ENCODE data around the gene TPPP2.

Gene TPPP2

GRCh38 chr14:21024585-21025370 is 5.2 kb upstream of the TPPP2 start, which contains the start of gene NDRG2:
Gene NDRG2, minus strand, starts transcription at chr14:21025061. Its CDS starts 1,746 bp downstream, at chr14:21023315.
- ATAC-seq (peak; percentile 82), DNase-seq (ENCODE audit: low spot score in 2 of 2) (peak; percentile 30 to 69)
- Mint-ChIP-seq H3K36me3 (no peaks in the 10 kb centered on the region), H3K27ac (peak within 1 kb of the TSS; percentile 46), H3K4me1 (peaks cover 19% of the 10 kb centered on the region), H3K9me3 (no peaks in the 10 kb centered on the region), H3K4me3 (peak within 1 kb of the TSS; percentile 75)

DNA sequence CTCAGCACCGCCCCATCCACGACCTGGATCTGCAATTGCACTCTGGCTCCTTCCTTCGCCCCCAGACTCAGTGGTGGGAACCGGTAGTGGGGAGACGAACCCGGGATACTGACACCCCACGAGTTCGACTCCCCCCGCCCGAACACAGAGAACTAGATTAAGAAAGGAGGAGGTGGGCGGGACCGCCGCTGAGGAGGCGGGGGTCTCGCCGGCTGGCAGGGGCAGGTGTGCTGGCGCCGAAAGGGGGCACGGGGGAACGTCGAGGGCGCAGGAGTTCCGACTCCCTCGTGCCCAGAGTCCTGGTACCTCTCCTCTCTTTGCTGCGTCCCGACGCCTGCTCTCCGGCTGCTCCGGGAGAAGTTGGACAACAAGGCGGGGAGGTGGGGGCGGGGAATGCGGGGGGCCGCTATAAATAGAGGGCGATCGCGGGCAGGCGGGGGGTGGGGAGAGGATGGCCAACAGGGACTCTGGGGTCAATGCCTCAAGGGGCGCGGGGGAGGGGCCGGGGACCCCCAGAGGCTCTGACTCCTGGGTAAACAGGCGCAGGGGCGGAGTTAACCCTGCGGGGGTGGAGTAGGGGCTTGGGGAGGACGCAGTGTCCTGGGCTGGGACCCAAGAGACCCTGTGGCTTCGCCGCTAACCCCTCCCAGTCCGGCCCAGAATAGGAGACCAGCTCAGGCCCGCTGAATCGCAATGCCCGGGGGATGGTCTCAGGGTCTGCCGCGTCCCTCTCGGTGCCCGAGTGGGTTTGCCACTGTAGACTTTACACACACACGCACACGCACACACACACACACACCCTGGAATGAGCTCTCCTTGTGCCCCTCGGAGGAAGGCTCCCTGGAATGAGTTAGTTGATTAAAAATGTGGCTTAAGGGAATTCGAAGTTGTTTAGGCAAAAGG is 4.4 kb upstream of the TPPP2 start:
- DNase-seq (ENCODE audit: low spot score in 2 of 2) (no peak), ATAC-seq (no peak)
- Mint-ChIP-seq H3K36me3 (no peaks in the 10 kb centered on the region), H3K4me1 (peaks cover 19% of the 10 kb centered on the region), H3K9me3 (no peaks in the 10 kb centered on the region), H3K27ac (no peak overlapping the region), H3K4me3 (peak overlapping the region; percentile 75)

GRCh38 chr14:21026274-21026987 is 3.6 kb upstream of the TPPP2 start:
- DNase-seq (ENCODE audit: low spot score in 2 of 2) (no peak), ATAC-seq (no peak)
- H3K27ac Mint-ChIP-seq: no peak overlapping the region
- H3K9me3 Mint-ChIP-seq: no peaks in the 10 kb centered on the region
- peaks cover 19% of the 10 kb centered on the region for H3K4me1 Mint-ChIP-seq
- H3K4me3 Mint-ChIP-seq: no peak overlapping the region
- H3K36me3 Mint-ChIP-seq: no peaks in the 10 kb centered on the region

DNA sequence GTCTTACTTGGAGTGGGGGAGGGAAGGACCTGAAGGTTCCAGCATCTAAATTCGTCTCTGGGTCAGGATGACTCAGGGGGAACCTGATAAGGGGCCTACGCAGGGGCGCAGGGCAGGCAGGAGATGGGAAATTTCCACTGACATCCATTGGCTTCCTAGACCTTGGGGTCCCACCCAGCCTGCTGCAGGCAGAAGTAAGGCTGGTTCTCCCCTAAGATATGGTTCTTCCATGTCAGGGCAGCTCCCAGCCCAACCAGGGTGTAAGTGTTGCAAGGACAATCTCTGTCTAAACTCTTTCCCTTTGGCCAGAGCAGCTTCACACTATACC is 3.1 kb upstream of the TPPP2 start:
- Mint-ChIP-seq H3K4me3 (no peak overlapping the region), H3K27ac (no peak overlapping the region), H3K9me3 (no peaks in the 10 kb centered on the region), H3K4me1 (peaks cover 19% of the 10 kb centered on the region), H3K36me3 (no peaks in the 10 kb centered on the region)
- ATAC-seq (no peak), DNase-seq (ENCODE audit: low spot score in 2 of 2) (no peak)

GRCh38 chr14:21030531-21030930 is 514 bp downstream of the TPPP2 start:
- DNase-seq (ENCODE audit: low spot score in 2 of 2) (no peak), ATAC-seq (no peak)
- H3K4me3 Mint-ChIP-seq: no peak overlapping the region
- H3K36me3 Mint-ChIP-seq: no peaks in the 10 kb centered on the region
- H3K27ac Mint-ChIP-seq: no peak overlapping the region
- no peaks in the 10 kb centered on the region for H3K9me3 Mint-ChIP-seq
- H3K4me1 Mint-ChIP-seq: no peaks in the 10 kb centered on the region

DNA sequence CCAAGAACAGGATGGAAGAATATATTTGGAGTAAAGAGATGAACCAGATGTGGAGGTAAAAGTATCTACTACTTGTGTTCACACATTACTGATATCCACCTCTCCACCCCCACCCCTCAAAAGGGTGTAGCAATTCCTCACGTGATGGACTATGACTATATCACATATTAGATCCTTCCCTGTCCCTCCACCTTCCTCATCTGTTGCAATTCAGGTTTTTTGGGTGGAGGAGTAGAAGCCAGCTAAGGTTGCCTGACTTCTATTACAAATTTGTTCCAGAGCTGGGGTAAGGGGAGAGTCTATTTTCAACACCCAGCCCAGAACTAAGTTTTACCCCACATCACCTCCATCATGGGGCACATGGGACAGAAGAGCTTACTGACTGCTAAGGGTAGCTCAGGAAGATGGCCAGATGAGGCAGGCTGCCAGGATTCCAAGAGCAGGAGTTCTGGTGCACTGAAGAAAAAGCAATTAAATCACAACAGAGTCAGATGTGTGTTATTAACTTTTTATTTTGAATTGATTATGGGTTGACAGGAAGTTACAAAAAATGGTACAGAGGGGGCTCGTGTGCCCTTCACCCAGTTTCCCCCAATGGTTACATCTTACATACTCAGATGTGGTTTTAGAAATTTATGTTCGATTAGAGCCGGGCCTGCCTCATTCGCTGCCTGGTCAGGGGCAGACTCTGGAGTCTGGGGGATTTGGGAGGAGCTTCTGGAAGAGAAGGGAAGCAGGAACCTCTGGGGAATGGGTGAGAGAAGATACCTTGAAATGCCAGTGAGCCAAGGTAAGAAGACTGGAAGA is 2.5 kb downstream of the TPPP2 start:
- no peak for DNase-seq (ENCODE audit: low spot score in 2 of 2)
- ATAC-seq: no peak
- Mint-ChIP-seq H3K4me1 (no peaks in the 10 kb centered on the region), H3K9me3 (no peaks in the 10 kb centered on the region), H3K4me3 (no peak overlapping the region), H3K27ac (no peak overlapping the region), H3K36me3 (no peaks in the 10 kb centered on the region)

DNA sequence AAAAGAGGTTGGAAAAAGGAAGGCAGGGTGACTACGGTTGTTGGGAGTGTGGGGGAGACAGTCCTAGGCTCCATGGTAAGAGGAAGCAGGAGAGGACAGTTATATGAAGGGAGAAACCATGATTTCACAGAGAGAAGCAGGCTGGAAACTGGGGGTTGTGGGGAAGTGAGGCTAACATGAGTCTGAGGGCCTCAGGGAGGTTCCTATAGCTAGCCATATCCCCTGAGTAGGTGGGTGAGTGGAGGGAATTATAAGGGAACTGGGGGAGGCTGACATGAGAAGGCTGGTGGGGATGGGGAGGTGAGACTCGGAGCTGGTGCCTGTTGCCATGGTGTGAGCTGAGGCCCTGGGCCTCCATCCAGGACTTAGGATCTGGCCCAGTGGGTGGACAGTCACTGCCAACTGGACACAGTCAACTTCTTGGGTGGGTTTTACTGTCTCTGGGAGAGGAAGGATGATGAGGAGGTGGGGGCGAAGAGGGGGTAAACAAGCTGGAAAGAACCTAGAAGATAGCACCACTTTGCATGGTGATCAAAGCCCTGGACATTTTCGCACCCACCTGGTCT is 3.2 kb downstream of the TPPP2 start:
- DNase-seq (ENCODE audit: low spot score in 2 of 2) (no peak), ATAC-seq (no peak)
- Mint-ChIP-seq H3K27ac (no peak overlapping the region), H3K9me3 (no peaks in the 10 kb centered on the region), H3K36me3 (no peaks in the 10 kb centered on the region), H3K4me3 (no peak overlapping the region), H3K4me1 (no peaks in the 10 kb centered on the region)

GRCh38 chr14:21034707-21035106 is 4.7 kb downstream of the TPPP2 start, which contains the start of gene RNASE13:
Gene RNASE13, minus strand, starts transcription at chr14:21034807. Its CDS starts 519 bp downstream, at chr14:21034288.
- no peak for DNase-seq (ENCODE audit: low spot score in 2 of 2)
- no peaks in the 10 kb centered on the region for H3K9me3 Mint-ChIP-seq
- H3K4me1 Mint-ChIP-seq: no peaks in the 10 kb centered on the region
- H3K27ac Mint-ChIP-seq: no peak within 1 kb of the TSS
- ATAC-seq: no peak
- no peaks in the 10 kb centered on the region for H3K36me3 Mint-ChIP-seq
- no peak within 1 kb of the TSS for H3K4me3 Mint-ChIP-seq

- H3K36me3 Mint-ChIP-seq: no peaks in the 10 kb centered on the region
- peak; percentile 63 for ATAC-seq
- H3K9me3 Mint-ChIP-seq: no peaks in the 10 kb centered on the region
- H3K27ac Mint-ChIP-seq: no peak overlapping the region
- H3K4me1 Mint-ChIP-seq: no peaks in the 10 kb centered on the region
- no peak overlapping the region for H3K4me3 Mint-ChIP-seq
- DNase-seq (ENCODE audit: low spot score in 2 of 2): no peak
These were observed 6.7 kb downstream of the TPPP2 start for GRCh38 chr14:21036751-21037150.

GRCh38 chr14:21037156-21037555 is 7.1 kb downstream of the TPPP2 start:
- no peak overlapping the region for H3K27ac Mint-ChIP-seq
- no peaks in the 10 kb centered on the region for H3K36me3 Mint-ChIP-seq
- ATAC-seq (no peak), DNase-seq (ENCODE audit: low spot score in 2 of 2) (no peak)
- H3K9me3 Mint-ChIP-seq: no peaks in the 10 kb centered on the region
- no peak overlapping the region for H3K4me3 Mint-ChIP-seq
- H3K4me1 Mint-ChIP-seq: no peaks in the 10 kb centered on the region

- H3K4me1 Mint-ChIP-seq: no peaks in the 10 kb centered on the region
- ATAC-seq (no peak), DNase-seq (ENCODE audit: low spot score in 2 of 2) (no peak)
- no peaks in the 10 kb centered on the region for H3K36me3 Mint-ChIP-seq
- H3K9me3 Mint-ChIP-seq: no peaks in the 10 kb centered on the region
- H3K4me3 Mint-ChIP-seq: no peak overlapping the region
- H3K27ac Mint-ChIP-seq: no peak overlapping the region
These were observed 8.7 kb downstream of the TPPP2 start for GRCh38 chr14:21038441-21039422.

- H3K27ac Mint-ChIP-seq: no peak overlapping the region
- no peak overlapping the region for H3K4me3 Mint-ChIP-seq
- DNase-seq (ENCODE audit: low spot score in 2 of 2): no peak
- no peaks in the 10 kb centered on the region for H3K9me3 Mint-ChIP-seq
- no peaks in the 10 kb centered on the region for H3K36me3 Mint-ChIP-seq
- peak; percentile 55 for ATAC-seq
- H3K4me1 Mint-ChIP-seq: peaks cover 7% of the 10 kb centered on the region
These were observed 9.8 kb downstream of the TPPP2 start for GRCh38 chr14:21039585-21040369.

GRCh38 chr14:21040370-21040925 is 10.4 kb downstream of the TPPP2 start:
- H3K4me1 Mint-ChIP-seq: peaks cover 8% of the 10 kb centered on the region
- H3K36me3 Mint-ChIP-seq: no peaks in the 10 kb centered on the region
- DNase-seq (ENCODE audit: low spot score in 2 of 2) (no peak), ATAC-seq (no peak)
- no peaks in the 10 kb centered on the region for H3K9me3 Mint-ChIP-seq
- peak overlapping the region; percentile 36 for H3K27ac Mint-ChIP-seq
- no peak overlapping the region for H3K4me3 Mint-ChIP-seq
